ENCODE results near the gene TM9SF3. TPM values are rescaled to one million over a fixed set of nuclear protein-coding genes. Genes with fewer than 3 reads are reported as not detected.
A peak's percentile ranks its signal among the peaks of the same experiment; 100 is the strongest.

TM9SF3 gene
- total and polyA plus RNA-seq, 12 donors: 19.9 to 133 (median 99.7) TPM

GRCh38 chr10:96587264-96588059 lies 650 bp upstream of the TM9SF3 start:
- Histone ChIP-seq H3K9me3 (replicated peaks in 1 of 3) (no peaks in the 10 kb centered on the region), H3K27ac (peak overlapping the region; percentile 92 to 100 (median 97)), H3K36me3 (replicated peaks in 1 of 2) (no peaks in the 10 kb centered on the region), H3K4me3 (peak overlapping the region in 2 of 4 donors; percentile 89 to 93), H3K4me1 (replicated peaks in 1 of 2) (peaks cover 12 to 42% of the 10 kb centered on the region in 2 donors), H3K27me3 (no peaks in the 10 kb centered on the region)
- intact Hi-C loops (cut with DNase I): no loop called here
- DNase-seq: peak; percentile 73 to 92 (median 88)
- TF ChIP-seq POLR2A (IDR thresholded peaks at IDR 0.05) (no peak), CTCF (IDR thresholded peaks at IDR 0.05) (peak in 1 of 6 experiments; percentile 26)
- 1 to 2% (median 2%) methylated on average over 16 to 25 of the region's 25 CpGs for WGBS, 4 donors

DNA sequence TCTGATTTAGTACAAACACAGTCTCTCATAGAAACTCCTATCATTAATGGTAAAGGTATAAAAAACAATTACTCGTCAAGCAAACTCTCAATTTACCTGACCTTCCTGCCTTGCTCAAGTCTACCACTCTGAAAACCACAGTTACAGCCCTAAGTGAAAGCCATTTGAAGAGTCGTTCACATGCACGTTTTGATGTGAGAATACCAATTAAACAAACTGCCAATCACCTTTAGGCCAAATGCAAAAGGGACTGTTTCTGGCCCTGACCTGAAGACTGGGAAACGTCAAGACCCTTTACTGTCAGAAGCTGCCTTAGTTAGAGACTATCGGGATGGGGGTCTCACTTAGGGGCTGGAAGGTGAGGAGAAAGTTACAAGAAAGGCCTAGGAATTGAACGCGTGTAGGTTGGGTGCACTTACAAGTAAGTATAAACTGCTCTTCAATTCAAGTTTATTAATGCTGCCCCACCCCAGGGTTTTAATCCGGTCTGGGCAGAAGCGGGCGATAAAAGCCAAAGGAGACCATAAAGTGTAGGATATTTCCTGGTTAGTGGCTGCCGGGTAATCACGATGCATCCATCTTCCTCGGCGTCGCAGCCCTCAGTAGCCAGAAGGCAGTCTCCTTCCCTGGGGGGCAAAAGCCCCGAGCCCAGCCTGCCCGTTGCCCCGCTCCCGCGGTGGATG lies 935 bp downstream of the TM9SF3 start:
- intact Hi-C loops (cut with DNase I): no loop called here
- Histone ChIP-seq H3K27me3 (no peaks in the 10 kb centered on the region), H3K27ac (peak overlapping the region; percentile 92 to 100 (median 97)), H3K36me3 (replicated peaks in 1 of 2) (no peaks in the 10 kb centered on the region), H3K9me3 (replicated peaks in 1 of 3) (no peaks in the 10 kb centered on the region), H3K4me3 (peak overlapping the region; percentile 14 to 93 (median 78)), H3K4me1 (replicated peaks in 1 of 2) (peaks cover 23 to 58% of the 10 kb centered on the region in 2 donors)
- TF ChIP-seq CTCF (IDR thresholded peaks at IDR 0.05): no peak
- TF ChIP-seq POLR2A (IDR thresholded peaks at IDR 0.05): no peak
- WGBS, 4 donors: 1 to 2% (median 2%) methylated on average over 14 to 20 of the region's 20 CpGs
- no peak for DNase-seq

DNA sequence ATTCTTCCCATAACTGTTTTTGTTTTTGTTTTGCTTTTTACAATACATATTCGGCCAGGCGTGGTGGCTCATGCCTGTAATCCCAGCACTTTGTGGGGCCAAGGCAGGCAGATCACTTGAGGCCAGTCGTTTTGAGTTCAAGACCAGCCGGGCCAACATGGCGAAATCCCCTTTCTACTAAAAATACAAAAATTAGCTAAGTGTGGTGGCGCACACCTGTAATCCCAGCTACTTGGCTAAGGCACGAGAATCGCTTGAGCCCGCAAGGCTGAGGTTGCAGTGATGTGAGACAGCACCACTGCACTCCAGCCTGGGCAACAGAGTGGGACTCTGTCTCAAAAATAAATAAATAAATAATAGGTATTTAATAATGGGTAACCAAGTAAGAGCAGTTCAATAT lies 2.3 kb downstream of the TM9SF3 start:
- DNase-seq: no peak
- Histone ChIP-seq H3K4me3 (no peak overlapping the region), H3K27ac (no peak overlapping the region), H3K4me1 (replicated peaks in 1 of 2) (peaks cover 28 to 68% of the 10 kb centered on the region in 2 donors), H3K36me3 (replicated peaks in 1 of 2) (no peaks in the 10 kb centered on the region), H3K9me3 (replicated peaks in 1 of 3) (no peaks in the 10 kb centered on the region), H3K27me3 (no peaks in the 10 kb centered on the region)
- TF ChIP-seq POLR2A (IDR thresholded peaks at IDR 0.05): no peak
- no peak for TF ChIP-seq CTCF (IDR thresholded peaks at IDR 0.05)
- WGBS, 4 donors: 80 to 90% (median 84%) methylated on average over 9 of the region's 9 CpGs
- intact Hi-C loops (cut with DNase I): no loop called here

DNA sequence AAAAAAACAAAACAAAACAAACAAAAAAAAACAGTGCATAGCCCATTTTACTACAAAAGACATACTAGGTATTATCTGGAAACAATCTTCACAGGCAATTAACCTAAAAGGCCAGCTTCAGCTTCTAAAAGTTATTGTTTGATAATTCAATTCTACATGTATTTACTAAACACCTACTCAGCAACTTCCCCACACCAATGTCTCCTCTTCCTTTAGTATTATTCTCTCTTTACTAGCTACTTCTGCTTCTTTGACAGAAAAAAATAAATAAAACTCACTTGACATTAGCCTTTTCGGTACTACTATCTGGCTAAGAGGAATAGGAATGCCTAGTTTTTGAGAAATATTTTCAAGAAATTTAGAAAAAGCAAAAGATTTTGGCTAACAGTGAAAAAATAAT lies 2.8 kb downstream of the TM9SF3 start:
- peaks cover 28 to 73% of the 10 kb centered on the region in 2 donors for H3K4me1 ChIP-seq (replicated peaks in 1 of 2)
- TF ChIP-seq CTCF (IDR thresholded peaks at IDR 0.05) (no peak), POLR2A (IDR thresholded peaks at IDR 0.05) (no peak)

More for the DNA sequence above, 2.8 kb downstream of the TM9SF3 start:
- Histone ChIP-seq H3K27me3 (no peaks in the 10 kb centered on the region), H3K9me3 (replicated peaks in 1 of 3) (no peaks in the 10 kb centered on the region), H3K36me3 (replicated peaks in 1 of 2) (no peaks in the 10 kb centered on the region), H3K27ac (no peak overlapping the region), H3K4me3 (no peak overlapping the region)
- intact Hi-C loops (cut with DNase I): no loop called here
- DNase-seq: no peak
- WGBS, 4 donors: 61 to 68% (median 65%) methylated on average over 1 of the region's 1 CpG
